HepG2 (cell line): ENCODE data around the gene SUN5. TPM values are rescaled to one million over a fixed set of nuclear protein-coding genes. Genes with fewer than 3 reads are reported as not detected.
A peak's percentile ranks its signal among the peaks of the same experiment; 100 is the strongest.

Experiments used
- FIP1L1 ChIP-seq: fragments of 200-400 bp; formaldehyde crosslinking; IDR thresholded peaks from 2 replicates; pipeline ENCODE4 v1.6.1; 2018; ENCODE audit warnings: low read depth, mild to moderate bottlenecking, low read length, moderate library complexity, borderline replicate concordance; ENCODE audit not compliant: insufficient read depth
- HNRNPL ChIP-seq: fragments of 200-400 bp; formaldehyde crosslinking; IDR thresholded peaks from 2 replicates; pipeline ENCODE4 v1.6.1; 2017; ENCODE audit warnings: mild to moderate bottlenecking, low read depth, low read length
- NKX3-1 ChIP-seq: sonication (generic); formaldehyde crosslinking; IDR thresholded peaks from 2 replicates; pipeline ENCODE4 v1.5.0; 2020; ENCODE audit warnings: missing genetic modification reagents
- RBM22 ChIP-seq: fragments of 200-400 bp; formaldehyde crosslinking; optimal IDR thresholded peaks from 2 replicates; pipeline ENCODE3; 2017; ENCODE audit warnings: mild to moderate bottlenecking, low read length, moderate library complexity
- SATB2 ChIP-seq: sonication (generic); formaldehyde crosslinking; IDR thresholded peaks from 2 replicates; pipeline ENCODE4 v1.5.0; 2020; ENCODE audit warnings: missing genetic modification reagents
- XBP1 ChIP-seq: sonication (generic); formaldehyde crosslinking; IDR thresholded peaks from 2 replicates; pipeline ENCODE4 v1.5.0; 2020; ENCODE audit warnings: missing genetic modification reagents
- ZBTB7B ChIP-seq: sonication (generic); formaldehyde crosslinking; IDR thresholded peaks from 2 replicates; pipeline ENCODE4 v1.4.0; 2020; ENCODE audit warnings: missing genetic modification reagents
- ZNF10 ChIP-seq: sonication (generic); formaldehyde crosslinking; IDR thresholded peaks from 2 replicates; pipeline ENCODE4 v1.4.0; 2020; ENCODE audit warnings: mild to moderate bottlenecking, low read depth, missing genetic modification reagents, borderline replicate concordance
- ZNF44 ChIP-seq: sonication (generic); formaldehyde crosslinking; IDR thresholded peaks from 2 replicates; pipeline ENCODE4 v1.5.1; 2020; ENCODE audit warnings: mild to moderate bottlenecking, missing genetic modification reagents
- ZNF441 ChIP-seq: sonication (generic); formaldehyde crosslinking; IDR thresholded peaks from 2 replicates; pipeline ENCODE4 v1.7.0; 2021; ENCODE audit warnings: missing genetic modification reagents, borderline replicate concordance
- ZNF777 ChIP-seq: sonication (generic); formaldehyde crosslinking; IDR thresholded peaks from 2 replicates; pipeline ENCODE4 v1.4.0; 2020; ENCODE audit warnings: missing genetic modification reagents
- polyA plus RNA-seq, 8 experiments: library from polyadenylated mRNA; depleted of rRNA in 3 of 8; stranded (reverse) in 7 of 8; unstranded in 1 of 8; fragments of >200 nt; fragmentation: Illumina TruSeq in 4 of 8; extraction: Trizol in 4 of 8; gene quantifications; 2 replicates each; pipeline versions ENCODE4 v1.2.1 to v1.2.3, GENCODE V29; 2011 to 2016; ENCODE audit warnings: low read depth in 4 of 8, missing spikeins in 1 of 8, mixed read lengths in 1 of 8; ENCODE audit not compliant: insufficient read depth in 1 of 8
- total RNA-seq, 5 experiments: library from RNA; depleted of rRNA; stranded (reverse); fragments of >200 nt; fragmentation: Illumina TruSeq; extraction: Trizol; gene quantifications; 2 replicates each; pipeline ENCODE4 v1.2.3, GENCODE V29; 2016; ENCODE audit warnings: low read depth in 1 of 5
- TF ChIP-seq, protein P1 (sequence below): sonication (generic); formaldehyde crosslinking; IDR thresholded peaks from 2 replicates; pipeline ENCODE4 v1.4.0; 2020; ENCODE audit warnings: missing genetic modification reagents, mild to moderate bottlenecking, borderline replicate concordance
- TF ChIP-seq, protein P2 (sequence below): sonication (generic); formaldehyde crosslinking; conservative IDR thresholded peaks from 2 replicates; pipeline ENCODE4 v1.4.0; 2020; ENCODE audit warnings: missing genetic modification reagents
- TF ChIP-seq, protein P3 (sequence below): sonication (generic); formaldehyde crosslinking; IDR thresholded peaks from 2 replicates; pipeline ENCODE4; 2020; ENCODE audit warnings: missing genetic modification reagents, mild to moderate bottlenecking, borderline replicate concordance
- TF ChIP-seq, protein P4 (sequence below): sonication (generic); formaldehyde crosslinking; IDR thresholded peaks from 2 replicates; pipeline ENCODE4 v1.5.1; 2020; ENCODE audit warnings: mild to moderate bottlenecking, missing genetic modification reagents, moderate library complexity
- TF ChIP-seq, protein P5 (sequence below): sonication (generic); formaldehyde crosslinking; IDR thresholded peaks from 2 replicates; pipeline ENCODE4 v1.5.1; 2020; ENCODE audit warnings: mild to moderate bottlenecking, missing genetic modification reagents, moderate library complexity

Gene SUN5
- total and polyA plus RNA-seq, 2 of the 13 experiments (the other 11 are each of a cell fraction or from before 2014, with no cell fraction given): not detected

DNA sequence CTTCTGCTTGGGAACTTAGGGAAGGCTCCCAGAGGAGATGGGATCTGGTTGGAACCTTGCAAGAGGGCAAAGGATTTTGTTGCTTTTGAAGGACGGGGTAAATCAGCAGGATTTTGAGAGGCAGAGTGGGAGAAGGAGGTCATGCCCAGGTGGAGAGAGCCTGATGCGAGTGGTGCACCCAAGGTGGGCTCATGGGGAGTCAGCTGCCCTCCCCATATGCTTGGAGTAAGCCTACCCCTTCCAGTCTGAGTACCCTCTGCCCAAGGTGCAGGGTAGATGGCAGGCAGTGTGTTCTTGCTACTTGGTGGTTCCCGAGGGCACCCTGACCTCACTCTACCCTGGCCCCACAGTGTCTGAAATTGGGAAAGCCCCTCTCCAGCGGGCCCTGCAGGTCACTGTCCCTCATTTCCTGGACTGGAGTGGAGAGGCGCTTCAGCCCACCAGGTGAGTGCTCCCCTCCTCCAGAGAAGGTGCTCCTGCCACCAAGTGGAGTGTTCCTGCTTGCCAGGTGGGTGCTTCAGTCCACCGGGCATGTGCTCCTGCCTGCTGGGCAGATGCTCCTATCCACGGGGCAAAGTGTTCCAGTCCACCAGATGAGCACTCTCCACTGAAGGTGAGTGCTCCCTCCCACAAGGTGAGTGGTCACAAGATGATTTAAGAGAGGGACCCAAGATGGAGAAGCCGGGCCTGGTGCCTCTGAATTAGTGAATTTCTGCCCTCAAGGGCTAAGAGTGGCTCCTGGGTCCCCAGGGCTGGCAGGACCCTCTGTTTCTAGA, 6.6 kb upstream of the SUN5 start (continued):
- TF ChIP-seq, protein P1, sequence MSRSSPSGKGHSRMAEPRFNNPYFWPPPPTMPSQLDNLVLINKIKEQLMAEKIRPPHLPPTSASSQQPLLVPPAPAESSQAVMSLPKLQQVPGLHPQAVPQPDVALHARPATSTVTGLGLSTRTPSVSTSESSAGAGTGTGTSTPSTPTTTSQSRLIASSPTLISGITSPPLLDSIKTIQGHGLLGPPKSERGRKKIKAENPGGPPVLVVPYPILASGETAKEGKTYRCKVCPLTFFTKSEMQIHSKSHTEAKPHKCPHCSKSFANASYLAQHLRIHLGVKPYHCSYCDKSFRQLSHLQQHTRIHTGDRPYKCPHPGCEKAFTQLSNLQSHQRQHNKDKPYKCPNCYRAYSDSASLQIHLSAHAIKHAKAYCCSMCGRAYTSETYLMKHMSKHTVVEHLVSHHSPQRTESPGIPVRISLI (CRISPR knock-in tag): 0 out of 2 replicates have a peak, but pooled peaks have one; percentile 15
- TF ChIP-seq ZNF777 (CRISPR knock-in tag) (peak; percentile 43; the same call in 1 of the 2 replicates), XBP1 (CRISPR knock-in tag) (no peak), NKX3-1 (CRISPR knock-in tag) (peak; percentile 44; the same call in 1 of the 2 replicates), HNRNPL (peak; percentile 79), RBM22 (peak; percentile 75), ZNF44 (CRISPR knock-in tag) (no peak), ZNF441 (CRISPR knock-in tag) (0 out of 2 replicates have a peak, but pooled peaks have one; percentile 37), FIP1L1 (no peak), ZNF10 (CRISPR knock-in tag) (no peak), ZBTB7B (CRISPR knock-in tag) (0 out of 2 replicates have a peak, but pooled peaks have one; percentile 9), SATB2 (CRISPR knock-in tag) (no peak)
- TF ChIP-seq, protein P2, sequence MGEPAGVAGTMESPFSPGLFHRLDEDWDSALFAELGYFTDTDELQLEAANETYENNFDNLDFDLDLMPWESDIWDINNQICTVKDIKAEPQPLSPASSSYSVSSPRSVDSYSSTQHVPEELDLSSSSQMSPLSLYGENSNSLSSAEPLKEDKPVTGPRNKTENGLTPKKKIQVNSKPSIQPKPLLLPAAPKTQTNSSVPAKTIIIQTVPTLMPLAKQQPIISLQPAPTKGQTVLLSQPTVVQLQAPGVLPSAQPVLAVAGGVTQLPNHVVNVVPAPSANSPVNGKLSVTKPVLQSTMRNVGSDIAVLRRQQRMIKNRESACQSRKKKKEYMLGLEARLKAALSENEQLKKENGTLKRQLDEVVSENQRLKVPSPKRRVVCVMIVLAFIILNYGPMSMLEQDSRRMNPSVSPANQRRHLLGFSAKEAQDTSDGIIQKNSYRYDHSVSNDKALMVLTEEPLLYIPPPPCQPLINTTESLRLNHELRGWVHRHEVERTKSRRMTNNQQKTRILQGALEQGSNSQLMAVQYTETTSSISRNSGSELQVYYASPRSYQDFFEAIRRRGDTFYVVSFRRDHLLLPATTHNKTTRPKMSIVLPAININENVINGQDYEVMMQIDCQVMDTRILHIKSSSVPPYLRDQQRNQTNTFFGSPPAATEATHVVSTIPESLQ (CRISPR knock-in tag): no peak
- TF ChIP-seq, protein P3, sequence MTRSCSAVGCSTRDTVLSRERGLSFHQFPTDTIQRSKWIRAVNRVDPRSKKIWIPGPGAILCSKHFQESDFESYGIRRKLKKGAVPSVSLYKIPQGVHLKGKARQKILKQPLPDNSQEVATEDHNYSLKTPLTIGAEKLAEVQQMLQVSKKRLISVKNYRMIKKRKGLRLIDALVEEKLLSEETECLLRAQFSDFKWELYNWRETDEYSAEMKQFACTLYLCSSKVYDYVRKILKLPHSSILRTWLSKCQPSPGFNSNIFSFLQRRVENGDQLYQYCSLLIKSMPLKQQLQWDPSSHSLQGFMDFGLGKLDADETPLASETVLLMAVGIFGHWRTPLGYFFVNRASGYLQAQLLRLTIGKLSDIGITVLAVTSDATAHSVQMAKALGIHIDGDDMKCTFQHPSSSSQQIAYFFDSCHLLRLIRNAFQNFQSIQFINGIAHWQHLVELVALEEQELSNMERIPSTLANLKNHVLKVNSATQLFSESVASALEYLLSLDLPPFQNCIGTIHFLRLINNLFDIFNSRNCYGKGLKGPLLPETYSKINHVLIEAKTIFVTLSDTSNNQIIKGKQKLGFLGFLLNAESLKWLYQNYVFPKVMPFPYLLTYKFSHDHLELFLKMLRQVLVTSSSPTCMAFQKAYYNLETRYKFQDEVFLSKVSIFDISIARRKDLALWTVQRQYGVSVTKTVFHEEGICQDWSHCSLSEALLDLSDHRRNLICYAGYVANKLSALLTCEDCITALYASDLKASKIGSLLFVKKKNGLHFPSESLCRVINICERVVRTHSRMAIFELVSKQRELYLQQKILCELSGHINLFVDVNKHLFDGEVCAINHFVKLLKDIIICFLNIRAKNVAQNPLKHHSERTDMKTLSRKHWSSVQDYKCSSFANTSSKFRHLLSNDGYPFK: peak; percentile 17; the same call in 1 of the 2 replicates
- TF ChIP-seq, protein P4, sequence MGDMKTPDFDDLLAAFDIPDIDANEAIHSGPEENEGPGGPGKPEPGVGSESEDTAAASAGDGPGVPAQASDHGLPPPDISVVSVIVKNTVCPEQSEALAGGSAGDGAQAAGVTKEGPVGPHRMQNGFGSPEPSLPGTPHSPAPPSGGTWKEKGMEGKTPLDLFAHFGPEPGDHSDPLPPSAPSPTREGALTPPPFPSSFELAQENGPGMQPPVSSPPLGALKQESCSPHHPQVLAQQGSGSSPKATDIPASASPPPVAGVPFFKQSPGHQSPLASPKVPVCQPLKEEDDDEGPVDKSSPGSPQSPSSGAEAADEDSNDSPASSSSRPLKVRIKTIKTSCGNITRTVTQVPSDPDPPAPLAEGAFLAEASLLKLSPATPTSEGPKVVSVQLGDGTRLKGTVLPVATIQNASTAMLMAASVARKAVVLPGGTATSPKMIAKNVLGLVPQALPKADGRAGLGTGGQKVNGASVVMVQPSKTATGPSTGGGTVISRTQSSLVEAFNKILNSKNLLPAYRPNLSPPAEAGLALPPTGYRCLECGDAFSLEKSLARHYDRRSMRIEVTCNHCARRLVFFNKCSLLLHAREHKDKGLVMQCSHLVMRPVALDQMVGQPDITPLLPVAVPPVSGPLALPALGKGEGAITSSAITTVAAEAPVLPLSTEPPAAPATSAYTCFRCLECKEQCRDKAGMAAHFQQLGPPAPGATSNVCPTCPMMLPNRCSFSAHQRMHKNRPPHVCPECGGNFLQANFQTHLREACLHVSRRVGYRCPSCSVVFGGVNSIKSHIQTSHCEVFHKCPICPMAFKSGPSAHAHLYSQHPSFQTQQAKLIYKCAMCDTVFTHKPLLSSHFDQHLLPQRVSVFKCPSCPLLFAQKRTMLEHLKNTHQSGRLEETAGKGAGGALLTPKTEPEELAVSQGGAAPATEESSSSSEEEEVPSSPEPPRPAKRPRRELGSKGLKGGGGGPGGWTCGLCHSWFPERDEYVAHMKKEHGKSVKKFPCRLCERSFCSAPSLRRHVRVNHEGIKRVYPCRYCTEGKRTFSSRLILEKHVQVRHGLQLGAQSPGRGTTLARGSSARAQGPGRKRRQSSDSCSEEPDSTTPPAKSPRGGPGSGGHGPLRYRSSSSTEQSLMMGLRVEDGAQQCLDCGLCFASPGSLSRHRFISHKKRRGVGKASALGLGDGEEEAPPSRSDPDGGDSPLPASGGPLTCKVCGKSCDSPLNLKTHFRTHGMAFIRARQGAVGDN (CRISPR knock-in tag): peak; percentile 69
- TF ChIP-seq, protein P5, sequence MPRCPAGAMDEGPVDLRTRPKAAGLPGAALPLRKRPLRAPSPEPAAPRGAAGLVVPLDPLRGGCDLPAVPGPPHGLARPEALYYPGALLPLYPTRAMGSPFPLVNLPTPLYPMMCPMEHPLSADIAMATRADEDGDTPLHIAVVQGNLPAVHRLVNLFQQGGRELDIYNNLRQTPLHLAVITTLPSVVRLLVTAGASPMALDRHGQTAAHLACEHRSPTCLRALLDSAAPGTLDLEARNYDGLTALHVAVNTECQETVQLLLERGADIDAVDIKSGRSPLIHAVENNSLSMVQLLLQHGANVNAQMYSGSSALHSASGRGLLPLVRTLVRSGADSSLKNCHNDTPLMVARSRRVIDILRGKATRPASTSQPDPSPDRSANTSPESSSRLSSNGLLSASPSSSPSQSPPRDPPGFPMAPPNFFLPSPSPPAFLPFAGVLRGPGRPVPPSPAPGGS (CRISPR knock-in tag): peak; percentile 21; the same call in 1 of the 2 replicates
